Heart left ventricle (tissue), 16 donors: ENCODE measurements around the gene ANKDD1A. TPM values are rescaled to one million over a fixed set of nuclear protein-coding genes. Genes with fewer than 3 reads are reported as not detected.

ENCODE experiments used
- ATAC-seq, 4 donors: fragments of 200-7000 bp; cut with Tn5 transposase; one replicate each; pipeline ENCODE4 v1.9.1; 2020 to 2022; ENCODE audit warnings: moderate library complexity in 4 of 4, mild to moderate bottlenecking in 3 of 4, moderate number of reproducible peaks in 1 of 4
- DNase-seq, 5 donors: peaks; one replicate each; pipeline ENCODE4 v3.0.0-alpha.2; 2020
- H3K27ac ChIP-seq, 12 donors: fragments of 200-600 bp; sonication (generic) in 4 of 12; one replicate each; pipeline versions ENCODE4 v1.5.0 to v1.8.0; 2016 to 2022; ENCODE audit warnings: mild to moderate bottlenecking in 2 of 12
- H3K27me3 ChIP-seq, 9 donors: fragments of 200-600 bp; sonication (generic) in 2 of 9; one replicate each; pipeline versions ENCODE4 v1.5.1 to v1.8.0; 2016 to 2022; ENCODE audit warnings: mild to moderate bottlenecking in 3 of 9
- H3K36me3 ChIP-seq, 9 donors: fragments of 200-600 bp; sonication (generic) in 2 of 9; one replicate each; pipeline versions ENCODE4 v1.5.0 to v1.8.0; 2018 to 2022; ENCODE audit warnings: mild to moderate bottlenecking in 2 of 9
- H3K4me1 ChIP-seq, 12 donors: fragments of 200-600 bp; sonication (generic) in 4 of 12; one replicate each; pipeline versions ENCODE4 v1.5.0 to v1.8.0; 2016 to 2022; ENCODE audit warnings: mild to moderate bottlenecking in 3 of 12
- H3K4me3 ChIP-seq, 12 donors: fragments of 200-600 bp; sonication (generic) in 4 of 12; one replicate each; pipeline versions ENCODE4 v1.5.0 to v1.8.0; 2017 to 2022; ENCODE audit warnings: mild to moderate bottlenecking in 9 of 12, moderate library complexity in 4 of 12
- H3K9me3 ChIP-seq, 12 donors: fragments of 200-600 bp; sonication (generic) in 4 of 12; one replicate each; pipeline versions ENCODE4 v1.5.0 to v1.8.0; 2016 to 2022; ENCODE audit warnings: mild to moderate bottlenecking in 1 of 12
- POLR2A ChIP-seq, 2 donors: fragments of 450-650 bp; IDR thresholded peaks; one replicate each; pipeline ENCODE4 v1.6.1; 2017; ENCODE audit warnings: antibody characterized with exemption in 2 of 2, mild to moderate bottlenecking in 2 of 2, moderate library complexity in 2 of 2
- WGBS, 4 donors: extraction: QIAGEN DNeasy Blood & Tissue Kit in 2 of 4; methylation state at CpG; one replicate each; pipeline versions ENCODE4 v1.1.5 to v1.1.7; 2013 to 2018; 5-methylcytosine and 5-hydroxymethylcytosine counted together
- intact Hi-C, 10 donors: fragments of 100-400 bp; cut with DNase I; formaldehyde crosslinking; loops; one replicate each; pipeline versions ENCODE4 v1.11.1 to v1.14.2; 2022
- polyA plus RNA-seq, 2 donors: library from polyadenylated mRNA; stranded (reverse); fragments of 200-250 nt; gene quantifications; one replicate each; pipeline ENCODE4 v1.2.3, GENCODE V29; 2013
- total RNA-seq, 9 donors: library from RNA; depleted of rRNA in 2 of 9; stranded (reverse); fragments of >200 nt in 2 of 9; fragmentation: NEBNext Ultra II Directional in 3 of 9; extraction: Animal tissue kit (Norgen Biotek cat#: 25700) in 3 of 9; gene quantifications; one replicate each; pipeline versions ENCODE4 v1.1.0 to v1.2.4, GENCODE V29; 2016 to 2023
- TF ChIP-seq, protein P1 (sequence below), 12 donors: fragments of 200-600 bp; sonication (generic) in 4 of 12; IDR thresholded peaks; one replicate each; pipeline versions ENCODE4 v1.5.0 to v1.8.0; 2018 to 2022; ENCODE audit warnings: antibody characterized with exemption in 12 of 12, mild to moderate bottlenecking in 5 of 12
- donor health status: ischemic (EF 13 %, LVEDD 7.1; RV severe dilation, severe dysfunction).
- donor health status: healthy with polysubstance abuse.
- donor health status: DM: no; HTN: yes; CAD: no.
- donor health status: DM: no; HTN: no; CAD: no.
- donor health status: ischemic (EF 25% LVEDD 6.9; RV normal size, moderate dysfunction).
- donor health status: ischemic (EF 25% LVEDD 5.7; RV mildly dilated, moderate dysfunction).
- donor health status: healthy.
- donor health status: DM: yes; HTN: yes; CAD: no.
- donor health status: ischemic (EF 35%, LVEDD 5.7; RV mildly dilated, moderate dysfunction).
- donor health status: nonischemic (EF 11% LVEDD 7.7; RV severe dilation, severe dysfunction).
- donor health status: DM: yes; HTN: yes; CAD: no.
- donor health status: PGD.
- donor health status: ischemic (EF 29% LVEDD 5.4; RV normal size, mild dysfunction).
- donor health status: nonischemic (EF 23%, LVEDD 6.1; RV moderate dilation, normal function).

The ANKDD1A gene
- total and polyA plus RNA-seq, 11 donors = 0.42 to 3.4 (median 1.1) TPM

DNA sequence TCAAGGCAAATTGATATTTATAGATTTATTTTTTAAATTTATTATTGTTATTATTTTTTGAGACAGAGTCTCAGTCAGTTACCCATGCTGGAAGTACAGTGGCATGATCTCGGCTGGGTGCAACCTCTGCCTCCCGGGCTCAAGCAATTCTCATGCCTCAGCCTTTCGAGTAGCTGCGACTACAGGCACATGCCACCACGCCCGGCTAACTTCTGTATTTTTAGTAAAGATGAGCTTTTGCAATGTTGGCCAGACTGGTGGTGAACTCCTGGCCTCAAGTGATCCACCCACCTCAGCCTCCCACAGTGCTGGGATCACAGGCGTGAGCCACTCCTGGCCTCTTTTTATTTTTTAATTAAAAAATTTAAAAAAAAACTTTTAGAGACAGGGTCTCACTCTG lies 59.0 kb downstream of the ANKDD1A start:
- Histone ChIP-seq H3K9me3 (no peaks in the 10 kb centered on the region), H3K27ac (no peak overlapping the region), H3K36me3 (peaks cover 0 to 99% (median 92%) of the 10 kb centered on the region in 9 donors), H3K4me3 (no peak overlapping the region), H3K4me1 (no peaks in the 10 kb centered on the region), H3K27me3 (no peaks in the 10 kb centered on the region)
- 92 to 96% (median 94%) methylated on average over 7 of the region's 7 CpGs for WGBS, 4 donors
- intact Hi-C loops = no loop called here
- ATAC-seq (peak in 1 of 4 donors; percentile 20), DNase-seq (no peak)
- TF ChIP-seq, protein P1, sequence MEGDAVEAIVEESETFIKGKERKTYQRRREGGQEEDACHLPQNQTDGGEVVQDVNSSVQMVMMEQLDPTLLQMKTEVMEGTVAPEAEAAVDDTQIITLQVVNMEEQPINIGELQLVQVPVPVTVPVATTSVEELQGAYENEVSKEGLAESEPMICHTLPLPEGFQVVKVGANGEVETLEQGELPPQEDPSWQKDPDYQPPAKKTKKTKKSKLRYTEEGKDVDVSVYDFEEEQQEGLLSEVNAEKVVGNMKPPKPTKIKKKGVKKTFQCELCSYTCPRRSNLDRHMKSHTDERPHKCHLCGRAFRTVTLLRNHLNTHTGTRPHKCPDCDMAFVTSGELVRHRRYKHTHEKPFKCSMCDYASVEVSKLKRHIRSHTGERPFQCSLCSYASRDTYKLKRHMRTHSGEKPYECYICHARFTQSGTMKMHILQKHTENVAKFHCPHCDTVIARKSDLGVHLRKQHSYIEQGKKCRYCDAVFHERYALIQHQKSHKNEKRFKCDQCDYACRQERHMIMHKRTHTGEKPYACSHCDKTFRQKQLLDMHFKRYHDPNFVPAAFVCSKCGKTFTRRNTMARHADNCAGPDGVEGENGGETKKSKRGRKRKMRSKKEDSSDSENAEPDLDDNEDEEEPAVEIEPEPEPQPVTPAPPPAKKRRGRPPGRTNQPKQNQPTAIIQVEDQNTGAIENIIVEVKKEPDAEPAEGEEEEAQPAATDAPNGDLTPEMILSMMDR (IDR thresholded peaks at IDR 0.05) = no peak
- no peak for TF ChIP-seq POLR2A (IDR thresholded peaks at IDR 0.05)

DNA sequence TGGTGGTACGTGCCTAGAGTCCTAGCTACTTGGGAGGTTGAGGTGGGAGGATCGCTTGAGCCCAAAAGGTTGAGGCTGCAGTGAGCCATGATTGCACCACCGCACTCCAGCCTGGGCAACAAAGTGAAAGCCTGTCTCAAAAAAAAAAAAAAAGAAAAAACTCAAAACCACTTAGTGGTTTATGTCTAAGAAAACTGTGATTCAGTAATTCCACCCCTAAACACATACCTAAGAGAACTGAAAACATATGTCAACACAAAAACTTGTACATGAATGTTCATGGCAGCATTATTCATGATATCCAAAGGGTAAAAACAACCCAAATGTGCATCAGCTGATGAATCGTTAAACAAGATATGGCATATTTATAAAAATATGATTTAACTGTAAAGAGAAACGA lies 63.7 kb downstream of the ANKDD1A start:
- 86 to 96% (median 87%) methylated on average over 5 of the region's 5 CpGs for WGBS, 4 donors
- Histone ChIP-seq H3K36me3 (peaks cover 0 to 99% (median 95%) of the 10 kb centered on the region in 9 donors), H3K9me3 (no peaks in the 10 kb centered on the region), H3K27ac (no peak overlapping the region), H3K4me3 (no peak overlapping the region), H3K4me1 (no peaks in the 10 kb centered on the region), H3K27me3 (no peaks in the 10 kb centered on the region)
- ATAC-seq = no peak
- intact Hi-C loops = no loop called here
- TF ChIP-seq POLR2A (IDR thresholded peaks at IDR 0.05) = no peak
- TF ChIP-seq, protein P1 (IDR thresholded peaks at IDR 0.05) = no peak
- DNase-seq = no peak

DNA sequence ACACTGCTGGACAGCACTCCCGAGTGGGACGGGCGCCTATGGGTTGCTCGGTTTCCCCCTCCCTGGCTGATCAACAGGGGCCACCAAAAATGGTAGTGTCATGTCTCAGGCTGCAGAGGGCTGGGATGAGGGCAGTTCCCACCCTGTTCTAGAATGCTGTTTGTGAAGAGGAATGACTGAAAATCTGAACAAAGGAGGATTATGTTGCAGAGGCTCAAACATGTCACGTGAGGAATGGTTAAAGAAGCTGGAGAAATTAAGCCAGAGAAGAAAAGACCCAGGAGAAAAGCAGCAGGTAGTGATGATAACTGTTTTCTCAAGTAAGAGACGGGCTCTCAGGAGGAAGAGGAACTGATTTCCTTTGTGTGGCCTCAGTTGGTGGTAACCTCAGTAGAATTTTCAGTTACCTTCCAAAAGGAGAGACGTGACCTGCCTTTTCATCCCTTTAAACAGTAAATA lies 67.6 kb downstream of the ANKDD1A start:
- intact Hi-C loops = no loop called here
- H3K27ac ChIP-seq = no peak overlapping the region
- H3K36me3 ChIP-seq = peaks cover 0 to 85% (median 69%) of the 10 kb centered on the region in 9 donors
- H3K27me3 ChIP-seq = no peaks in the 10 kb centered on the region
- H3K9me3 ChIP-seq = no peaks in the 10 kb centered on the region
- peaks cover 0 to 16% (median 0%) of the 10 kb centered on the region in 12 donors for H3K4me1 ChIP-seq
- TF ChIP-seq POLR2A (IDR thresholded peaks at IDR 0.05) = no peak
- TF ChIP-seq, protein P1 (IDR thresholded peaks at IDR 0.05) = no peak
- no peak overlapping the region for H3K4me3 ChIP-seq
- DNase-seq (no peak), ATAC-seq (no peak)
- 76 to 81% (median 77%) methylated on average over 7 of the region's 7 CpGs for WGBS, 4 donors

DNA sequence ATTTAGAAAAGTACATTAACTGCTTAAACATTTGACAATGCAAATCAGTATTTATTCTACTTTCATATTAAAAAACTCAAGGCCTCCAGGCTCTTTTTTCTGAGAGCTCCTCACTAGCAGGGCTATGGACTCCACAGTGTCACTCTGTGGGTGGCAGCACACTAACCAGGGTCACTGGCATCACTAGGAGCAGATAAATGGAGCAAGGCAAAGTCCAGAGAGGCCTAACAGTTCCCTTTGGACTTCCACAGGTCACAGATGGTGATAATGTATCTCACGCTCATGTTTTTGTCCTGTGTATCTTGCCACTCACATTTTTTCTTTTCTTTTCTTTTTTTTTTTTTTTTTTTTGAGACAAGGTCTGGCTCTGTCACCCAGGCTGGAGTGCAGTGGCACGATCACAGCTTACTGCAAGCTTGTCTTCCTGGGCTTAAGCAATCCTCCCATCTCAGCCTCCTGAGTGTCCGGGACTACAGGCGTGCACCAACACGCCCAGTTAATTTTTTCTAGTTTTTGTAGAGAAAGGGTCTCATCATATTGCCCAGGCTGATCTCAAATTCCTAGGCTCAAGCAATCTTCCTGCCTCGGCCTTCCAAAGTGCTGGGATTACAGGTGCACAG lies 70.2 kb downstream of the ANKDD1A start:
- H3K36me3 ChIP-seq = peaks cover 0 to 58% (median 42%) of the 10 kb centered on the region in 9 donors
- no peaks in the 10 kb centered on the region for H3K9me3 ChIP-seq
- peaks cover 0 to 40% (median 7%) of the 10 kb centered on the region in 12 donors for H3K4me1 ChIP-seq
- WGBS, 4 donors = 72 to 94% (median 89%) methylated on average over 6 of the region's 6 CpGs
- no peak overlapping the region for H3K27ac ChIP-seq
- H3K27me3 ChIP-seq = no peaks in the 10 kb centered on the region
- intact Hi-C loops = no loop called here
- DNase-seq = no peak
- TF ChIP-seq POLR2A (IDR thresholded peaks at IDR 0.05) = no peak
- TF ChIP-seq, protein P1 (IDR thresholded peaks at IDR 0.05) = no peak
- no peak overlapping the region for H3K4me3 ChIP-seq
- ATAC-seq = no peak
